ENCODE data around the gene PFDN4. TPM values are rescaled to one million over a fixed set of nuclear protein-coding genes. Genes with fewer than 3 reads are reported as not detected.

The PFDN4 gene
- total and polyA plus RNA-seq, 12 donors = 21.9 to 56.3 (median 30.7) TPM

DNA sequence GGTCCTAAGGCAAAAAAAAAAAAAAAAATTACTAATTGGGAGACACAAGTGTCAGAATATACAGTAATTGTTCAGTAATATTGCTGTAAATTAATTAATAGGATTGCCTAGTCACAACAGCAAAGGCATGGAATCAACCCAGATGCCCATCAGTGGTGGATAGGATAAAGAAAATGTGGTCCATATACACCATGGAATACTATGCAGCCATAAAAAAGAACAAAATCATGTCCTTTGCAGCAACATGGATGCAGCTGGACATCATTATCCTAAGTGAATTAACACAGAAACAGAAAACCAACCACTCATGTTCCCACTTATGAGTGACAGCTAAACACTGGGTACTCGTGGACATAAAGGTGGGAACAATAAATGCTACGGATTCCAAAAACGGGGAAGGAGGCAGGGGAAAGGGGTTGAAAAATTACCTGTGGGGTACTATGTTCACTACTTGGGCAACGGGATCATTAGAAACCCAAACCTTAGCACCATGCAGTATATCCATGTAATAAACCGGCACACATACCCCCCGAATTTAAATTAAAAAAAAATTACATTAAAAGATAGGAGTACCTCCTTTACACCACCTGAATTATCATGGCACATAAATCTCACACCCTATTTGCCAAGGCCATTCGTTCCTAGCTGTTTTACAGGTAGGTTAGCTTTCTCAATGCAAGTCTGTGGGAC, 689 bp upstream of the PFDN4 start:
- WGBS, 2 donors = 64 to 65% methylated on average over 7 of the region's 7 CpGs
- Histone ChIP-seq H3K9me3 (no peaks in the 10 kb centered on the region), H3K4me3 (peak overlapping the region in 9 of 10 donors; percentile 82 to 99 (median 93)), H3K36me3 (no peaks in the 10 kb centered on the region), H3K4me1 (peaks cover 0 to 27% (median 22%) of the 10 kb centered on the region in 9 donors), H3K27ac (peak overlapping the region in 8 of 10 donors; percentile 94 to 100 (median 99)), H3K27me3 (no peaks in the 10 kb centered on the region)
- intact Hi-C loops (cut with DNase I) = loop anchor here in 2 of 10 donors (5.0 to 10.0 kb wide), 3 partner anchors 262 to 632 kb away; no protein-coding TSS in a partner anchor
- DNase-seq (no peak), ATAC-seq (no peak)
- TF ChIP-seq, protein P1, sequence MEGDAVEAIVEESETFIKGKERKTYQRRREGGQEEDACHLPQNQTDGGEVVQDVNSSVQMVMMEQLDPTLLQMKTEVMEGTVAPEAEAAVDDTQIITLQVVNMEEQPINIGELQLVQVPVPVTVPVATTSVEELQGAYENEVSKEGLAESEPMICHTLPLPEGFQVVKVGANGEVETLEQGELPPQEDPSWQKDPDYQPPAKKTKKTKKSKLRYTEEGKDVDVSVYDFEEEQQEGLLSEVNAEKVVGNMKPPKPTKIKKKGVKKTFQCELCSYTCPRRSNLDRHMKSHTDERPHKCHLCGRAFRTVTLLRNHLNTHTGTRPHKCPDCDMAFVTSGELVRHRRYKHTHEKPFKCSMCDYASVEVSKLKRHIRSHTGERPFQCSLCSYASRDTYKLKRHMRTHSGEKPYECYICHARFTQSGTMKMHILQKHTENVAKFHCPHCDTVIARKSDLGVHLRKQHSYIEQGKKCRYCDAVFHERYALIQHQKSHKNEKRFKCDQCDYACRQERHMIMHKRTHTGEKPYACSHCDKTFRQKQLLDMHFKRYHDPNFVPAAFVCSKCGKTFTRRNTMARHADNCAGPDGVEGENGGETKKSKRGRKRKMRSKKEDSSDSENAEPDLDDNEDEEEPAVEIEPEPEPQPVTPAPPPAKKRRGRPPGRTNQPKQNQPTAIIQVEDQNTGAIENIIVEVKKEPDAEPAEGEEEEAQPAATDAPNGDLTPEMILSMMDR (IDR thresholded peaks at IDR 0.05) = no peak

DNA sequence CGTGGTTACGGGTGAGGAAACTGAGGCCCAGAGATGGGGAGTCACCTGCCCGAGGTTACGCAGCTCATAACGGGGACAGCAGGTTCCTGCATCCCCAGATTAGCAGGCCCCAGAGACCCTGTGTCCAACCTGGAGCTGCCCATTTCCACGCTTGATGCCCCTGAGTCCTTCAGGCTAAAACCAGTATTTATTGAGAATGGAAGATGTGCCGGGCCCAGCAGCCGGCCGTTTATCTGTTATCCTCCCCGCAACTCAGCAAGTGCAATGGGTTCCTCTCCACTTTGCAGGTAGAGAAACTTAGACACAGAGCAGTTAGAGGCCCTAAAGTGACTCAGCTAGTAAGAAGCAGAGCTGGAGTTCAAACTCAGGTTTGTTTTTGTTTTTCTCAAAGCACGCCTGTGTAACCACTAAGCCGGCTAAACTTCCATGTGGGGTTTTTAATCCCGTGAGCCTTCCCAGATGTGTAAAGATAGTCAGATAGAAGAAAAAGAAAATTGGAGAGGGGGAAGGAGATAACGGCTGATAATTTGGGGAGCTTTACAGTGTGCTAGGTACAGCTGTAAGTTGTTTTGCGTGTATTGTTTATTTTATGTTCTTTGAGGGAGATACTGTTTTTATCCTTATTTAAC, 775 bp downstream of the PFDN4 start:
- peak overlapping the region; percentile 94 to 100 (median 99) for H3K27ac ChIP-seq
- no peaks in the 10 kb centered on the region for H3K9me3 ChIP-seq
- H3K27me3 ChIP-seq = no peaks in the 10 kb centered on the region
- WGBS, 2 donors = 3 to 4% methylated on average over 15 of the region's 15 CpGs
- TF ChIP-seq, protein P1 (IDR thresholded peaks at IDR 0.05) = no peak
- intact Hi-C loops (cut with DNase I) = loop anchor here in 2 of 10 donors (5.0 to 10.0 kb wide), 3 partner anchors 264 to 634 kb away; no protein-coding TSS in a partner anchor
- DNase-seq (no peak), ATAC-seq (peak in 5 of 8 donors; percentile 1 to 22 (median 10))
- H3K4me3 ChIP-seq = peak overlapping the region; percentile 76 to 99 (median 91)
- H3K36me3 ChIP-seq = no peaks in the 10 kb centered on the region
- H3K4me1 ChIP-seq = peaks cover 0 to 38% (median 23%) of the 10 kb centered on the region in 9 donors

DNA sequence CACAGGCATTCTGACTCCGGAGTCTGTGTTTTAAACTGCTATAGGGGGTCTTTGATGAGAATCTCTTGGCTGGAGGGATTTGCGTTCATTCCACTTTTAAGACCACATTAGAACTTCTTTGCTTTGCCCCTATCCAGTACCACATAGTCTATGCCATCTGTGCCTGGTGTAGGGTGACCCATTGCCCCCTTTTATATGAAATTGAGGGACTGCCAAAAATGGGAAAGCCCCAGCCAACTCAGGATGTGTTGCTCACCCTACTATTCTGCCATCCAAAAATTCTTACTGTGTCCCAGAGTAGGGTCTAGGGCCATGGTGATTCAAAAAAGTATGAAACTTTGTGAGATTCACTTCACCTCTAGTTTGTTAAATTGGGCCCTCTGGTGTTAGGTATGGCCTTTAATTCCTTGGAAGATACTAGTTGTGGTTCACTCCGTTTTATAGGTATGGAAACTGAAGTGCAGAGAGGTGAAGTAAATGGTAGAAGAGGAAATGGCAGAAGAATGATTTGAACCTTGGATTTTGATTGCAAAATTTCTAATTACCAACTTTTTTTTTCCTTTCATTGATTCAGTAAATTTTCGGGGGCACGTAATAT, 1.4 kb downstream of the PFDN4 start:
- 75 to 78% methylated on average over 5 of the region's 5 CpGs for WGBS, 2 donors
- peaks cover 0 to 44% (median 23%) of the 10 kb centered on the region in 9 donors for H3K4me1 ChIP-seq
- H3K27me3 ChIP-seq = no peaks in the 10 kb centered on the region
- H3K27ac ChIP-seq = peak overlapping the region in 4 of 10 donors; percentile 98 to 100 (median 99)
- TF ChIP-seq, protein P1 (IDR thresholded peaks at IDR 0.05) = no peak
- no peak for DNase-seq
- no peak for ATAC-seq
- peaks cover 0 to under 1% (median 0%) of the 10 kb centered on the region in 9 donors for H3K36me3 ChIP-seq
- no peaks in the 10 kb centered on the region for H3K9me3 ChIP-seq
- intact Hi-C loops (cut with DNase I) = loop anchor here in 2 of 10 donors (5.0 to 10.0 kb wide), 3 partner anchors 265 to 635 kb away; no protein-coding TSS in a partner anchor
- H3K4me3 ChIP-seq = peak overlapping the region in 9 of 10 donors; percentile 82 to 99 (median 93)

DNA sequence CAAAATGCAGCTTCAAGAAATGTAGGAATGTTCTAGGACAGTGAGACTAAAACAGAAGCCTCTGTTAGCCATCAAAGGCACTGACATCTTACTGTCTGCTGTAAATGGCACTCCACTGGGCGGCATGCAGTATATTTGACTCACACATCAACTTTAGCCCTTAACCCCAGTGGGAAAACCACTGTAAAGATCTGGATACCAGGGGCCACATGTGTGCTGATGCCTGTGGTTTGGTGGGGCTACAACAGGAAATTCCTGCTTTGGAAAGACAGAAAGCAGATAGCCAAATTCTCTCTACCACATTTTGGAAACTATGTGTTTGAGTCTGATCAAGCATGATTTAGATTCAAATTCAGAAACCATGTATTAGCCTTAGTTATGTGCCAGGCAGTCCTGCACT, 4.3 kb downstream of the PFDN4 start:
- H3K4me3 ChIP-seq = no peak overlapping the region
- H3K36me3 ChIP-seq = peaks cover 0 to 29% (median 4%) of the 10 kb centered on the region in 9 donors
- H3K27ac ChIP-seq = no peak overlapping the region
- intact Hi-C loops (cut with DNase I) = no loop called here
- 83 to 96% methylated on average over 1 of the region's 1 CpG for WGBS, 2 donors
- ATAC-seq (no peak), DNase-seq (no peak)
- H3K27me3 ChIP-seq = no peaks in the 10 kb centered on the region
- H3K9me3 ChIP-seq = no peaks in the 10 kb centered on the region
- TF ChIP-seq, protein P1 (IDR thresholded peaks at IDR 0.05) = no peak
- peaks cover 0 to 58% (median 29%) of the 10 kb centered on the region in 9 donors for H3K4me1 ChIP-seq
